ENCODE data around the gene CADM1.

CADM1 gene

GRCh38 chr11:115452241-115452640 lies 52.0 kb downstream of the CADM1 start:
- no peak overlapping the region for H3K4me2 ChIP-seq (ENCODE audit: low read length)

GRCh38 chr11:115450519-115450918 lies 53.7 kb downstream of the CADM1 start:
- Histone ChIP-seq H4K20me1 (ENCODE audit: insufficient read depth, low read length) (no peaks in the 10 kb centered on the region), H3K4me1 (ENCODE audit: low read length) (0 out of 2 replicates have a peak, but pooled peaks cover 4% of the 10 kb centered on the region), H3K9ac (ENCODE audit: low read length) (no peak overlapping the region), H3K9me3 (ENCODE audit: insufficient read depth, low read length) (peaks cover 22% of the 10 kb centered on the region), H3K4me3 (ENCODE audit: low read length) (no peak overlapping the region), H3K36me3 (replicated peaks; ENCODE audit: low read depth, low read length) (peaks cover 5% of the 10 kb centered on the region), H3K79me2 (ENCODE audit: low read length) (no peaks in the 10 kb centered on the region), H3K27ac (ENCODE audit: low read length) (no peak overlapping the region), H2AFZ (ENCODE audit: low read depth, low read length) (no peak overlapping the region), H3K27me3 (ENCODE audit: low read depth, low read length) (peaks cover 3% of the 10 kb centered on the region; the same call in 1 of the 2 replicates), H3K4me2 (ENCODE audit: low read length) (no peak overlapping the region)
- no peak for TF ChIP-seq CTCF (IDR thresholded peaks at IDR 0.05; ENCODE audit: low read depth, low read length)
- no peak for TF ChIP-seq EZH2phosphoT487 (IDR thresholded peaks at IDR 0.05; ENCODE audit: low read depth)

More at GRCh38 chr11:115452241-115452640, 52.0 kb downstream of the CADM1 start:
- Histone ChIP-seq H3K27ac (ENCODE audit: low read length) (no peak overlapping the region), H3K9ac (ENCODE audit: low read length) (no peak overlapping the region), H3K4me1 (ENCODE audit: low read length) (0 out of 2 replicates have a peak, but pooled peaks cover 4% of the 10 kb centered on the region), H3K79me2 (ENCODE audit: low read length) (no peaks in the 10 kb centered on the region), H2AFZ (ENCODE audit: low read depth, low read length) (no peak overlapping the region), H3K36me3 (replicated peaks; ENCODE audit: low read depth, low read length) (peaks cover 5% of the 10 kb centered on the region), H3K4me3 (ENCODE audit: low read length) (no peak overlapping the region), H3K27me3 (ENCODE audit: low read depth, low read length) (peaks cover 4% of the 10 kb centered on the region; the same call in 1 of the 2 replicates), H3K9me3 (ENCODE audit: insufficient read depth, low read length) (peaks cover 14% of the 10 kb centered on the region), H4K20me1 (ENCODE audit: insufficient read depth, low read length) (no peaks in the 10 kb centered on the region)
- TF ChIP-seq EZH2phosphoT487 (IDR thresholded peaks at IDR 0.05; ENCODE audit: low read depth) (no peak), CTCF (IDR thresholded peaks at IDR 0.05; ENCODE audit: low read depth, low read length) (no peak)

GRCh38 chr11:115447273-115447864 lies 56.8 kb downstream of the CADM1 start:
- Histone ChIP-seq H3K36me3 (replicated peaks; ENCODE audit: low read depth, low read length) (peaks cover 5% of the 10 kb centered on the region), H3K4me3 (ENCODE audit: low read length) (no peak overlapping the region), H3K4me2 (ENCODE audit: low read length) (no peak overlapping the region), H4K20me1 (ENCODE audit: insufficient read depth, low read length) (no peaks in the 10 kb centered on the region), H3K79me2 (ENCODE audit: low read length) (no peaks in the 10 kb centered on the region), H3K27me3 (ENCODE audit: low read depth, low read length) (peaks cover 3% of the 10 kb centered on the region; the same call in 1 of the 2 replicates), H3K4me1 (ENCODE audit: low read length) (no peaks in the 10 kb centered on the region), H3K9ac (ENCODE audit: low read length) (no peak overlapping the region), H3K9me3 (ENCODE audit: insufficient read depth, low read length) (peaks cover 22% of the 10 kb centered on the region), H3K27ac (ENCODE audit: low read length) (no peak overlapping the region), H2AFZ (ENCODE audit: low read depth, low read length) (no peak overlapping the region)
- TF ChIP-seq EZH2phosphoT487 (IDR thresholded peaks at IDR 0.05; ENCODE audit: low read depth), result no peak
- TF ChIP-seq CTCF (IDR thresholded peaks at IDR 0.05; ENCODE audit: low read depth, low read length), result no peak

GRCh38 chr11:115446214-115446613 lies 58.0 kb downstream of the CADM1 start:
- Histone ChIP-seq H3K4me1 (ENCODE audit: low read length) (no peaks in the 10 kb centered on the region), H3K27me3 (ENCODE audit: low read depth, low read length) (peaks cover 3% of the 10 kb centered on the region; the same call in 1 of the 2 replicates), H3K4me3 (ENCODE audit: low read length) (no peak overlapping the region), H3K9me3 (ENCODE audit: insufficient read depth, low read length) (peaks cover 22% of the 10 kb centered on the region), H3K27ac (ENCODE audit: low read length) (no peak overlapping the region), H4K20me1 (ENCODE audit: insufficient read depth, low read length) (no peaks in the 10 kb centered on the region), H3K36me3 (replicated peaks; ENCODE audit: low read depth, low read length) (peaks cover 5% of the 10 kb centered on the region), H3K79me2 (ENCODE audit: low read length) (no peaks in the 10 kb centered on the region), H3K4me2 (ENCODE audit: low read length) (no peak overlapping the region), H3K9ac (ENCODE audit: low read length) (no peak overlapping the region), H2AFZ (ENCODE audit: low read depth, low read length) (no peak overlapping the region)
- no peak for TF ChIP-seq CTCF (IDR thresholded peaks at IDR 0.05; ENCODE audit: low read depth, low read length)
- no peak for TF ChIP-seq EZH2phosphoT487 (IDR thresholded peaks at IDR 0.05; ENCODE audit: low read depth)

All from OCI-LY3 (cell line).